Endothelial cell of umbilical vein (primary cell): ENCODE data around the gene NKD2. TPM values are rescaled to one million over a fixed set of nuclear protein-coding genes. Genes with fewer than 3 reads are reported as not detected.

Experiments
- BruUV-seq: library from RNA; stranded (reverse); fragments of 400-500 nt; replicated peaks from 2 replicates; lab custom pipeline; 2021; lab: Mats Ljungman, UMichigan
- CTCF ChIA-PET: fragments of 300-600, 350-600 bp; sonication (Branson Sonifier 250); formaldehyde crosslinking; loops from one replicate; lab custom pipeline; 2021; ENCODE audit warnings: antibody characterized with exemption, inconsistent platforms; lab: Charles Lee
- POLR2A ChIA-PET: fragments of 300-600, 350-600 bp; sonication (Branson Sonifier 250); formaldehyde crosslinking; loops from one replicate; lab custom pipeline; 2021; ENCODE audit warnings: antibody characterized with exemption, inconsistent platforms; lab: Charles Lee
- DNase-seq: peaks from one replicate; pipeline ENCODE4 v3.0.0-alpha.2; 2011; ENCODE audit warnings: low read depth, low spot score
- FAIRE-seq: peaks from 2 replicates; lab custom pipeline; 2011; peaks lifted over from hg19 to GRCh38; lab: Jason Lieb, UNC
- H2AFZ ChIP-seq: 2 replicates; pipeline ENCODE4 v1.6.0; 2012; ENCODE audit warnings: low read depth, low read length, control low read depth, inconsistent platforms
- H3K27ac ChIP-seq: 2 replicates; pipeline ENCODE4 v1.5.1; 2011; ENCODE audit warnings: low read depth, mild to moderate bottlenecking, control low read depth, low read length, moderate library complexity; ENCODE audit not compliant: insufficient read depth
- H3K27me3 ChIP-seq, 2 experiments: 2 replicates each; pipeline versions ENCODE4 v1.6.0 to v1.6.1; 2011; ENCODE audit warnings: low read length in 2 of 2, mixed read lengths in 1 of 2; ENCODE audit not compliant: control insufficient read depth in 2 of 2, insufficient read depth in 2 of 2
- H3K36me3 ChIP-seq, 2 experiments: 2 replicates in 1 of 2; 3 replicates in 1 of 2; pipeline ENCODE4 v1.5.1; 2011; ENCODE audit warnings: low read length in 2 of 2, mild to moderate bottlenecking in 1 of 2, moderate library complexity in 1 of 2; ENCODE audit not compliant: control insufficient read depth in 2 of 2, insufficient read depth in 2 of 2; ENCODE audit errors: extremely low read depth in 1 of 2
- H3K4me1 ChIP-seq: 3 replicates; pipeline ENCODE4 v1.5.1; 2011; ENCODE audit warnings: mild to moderate bottlenecking, low read length; ENCODE audit not compliant: control insufficient read depth, insufficient read depth; ENCODE audit errors: extremely low read depth
- H3K4me2 ChIP-seq: 2 replicates; pipeline ENCODE4 v1.6.1; 2011; ENCODE audit warnings: low read length, control low read depth, mixed read lengths; ENCODE audit not compliant: insufficient read depth
- H3K4me3 ChIP-seq, 3 experiments: fragments of 200-600 bp in 1 of 3; sonication (generic), shearing (Covaris generic) in 1 of 3; replicated peaks in 1 of 3; 2 replicates each; pipeline ENCODE4 v1.5.1; 2011 to 2016; ENCODE audit warnings: control low read depth in 3 of 3, low read length in 3 of 3, mild to moderate bottlenecking in 2 of 3, inconsistent platforms in 1 of 3, low read depth in 1 of 3, moderate library complexity in 1 of 3; ENCODE audit not compliant: insufficient read depth in 1 of 3
- H3K79me2 ChIP-seq: 2 replicates; pipeline ENCODE4 v1.6.0; 2012; ENCODE audit warnings: low read length, inconsistent platforms; ENCODE audit not compliant: control insufficient read depth, insufficient read depth
- H3K9ac ChIP-seq: replicated peaks from 2 replicates; pipeline ENCODE3; 2011; ENCODE audit warnings: low read length, control low read depth; ENCODE audit not compliant: insufficient read depth; ENCODE audit errors: extremely low read depth
- H3K9me1 ChIP-seq: replicated peaks from 3 replicates; pipeline ENCODE4 v1.6.0; 2011; ENCODE audit warnings: mild to moderate bottlenecking, low read length; ENCODE audit not compliant: control insufficient read depth, insufficient read depth; ENCODE audit errors: extremely low read depth
- H3K9me3 ChIP-seq: replicated peaks from 2 replicates; pipeline ENCODE4 v1.5.1; 2012; ENCODE audit warnings: low read length, inconsistent platforms; ENCODE audit not compliant: control insufficient read depth, insufficient read depth
- H4K20me1 ChIP-seq: replicated peaks from 2 replicates; pipeline ENCODE3; 2011; ENCODE audit warnings: mild to moderate bottlenecking, low read length; ENCODE audit not compliant: control insufficient read depth, insufficient read depth; ENCODE audit errors: extremely low read depth
- CTCF ChIP-seq, 2 donors: IDR thresholded peaks; 1 replicate in 1 of 2; 2 replicates in 1 of 2; pipeline ENCODE4 v1.5.1; 2011; ENCODE audit warnings: low read length in 2 of 2, mild to moderate bottlenecking in 2 of 2, moderate library complexity in 2 of 2, control low read depth in 1 of 2, inconsistent platforms in 1 of 2, low read depth in 1 of 2; ENCODE audit not compliant: insufficient read depth in 1 of 2; ENCODE audit errors: extremely low read depth in 1 of 2
- EZH2 ChIP-seq: IDR thresholded peaks from 2 replicates; pipeline ENCODE4 v1.6.1; 2012; ENCODE audit warnings: borderline replicate concordance, low read depth, mild to moderate bottlenecking, moderate library complexity, low read length, inconsistent platforms; ENCODE audit not compliant: severe bottlenecking
- FOS ChIP-seq: IDR thresholded peaks from 2 replicates; pipeline ENCODE4 v1.6.1; 2011; ENCODE audit warnings: mild to moderate bottlenecking, low read length, moderate library complexity, borderline replicate concordance; ENCODE audit not compliant: insufficient read depth
- GATA2 ChIP-seq: IDR thresholded peaks from 2 replicates; pipeline ENCODE4 v1.7.0; 2011; ENCODE audit warnings: low read depth, mild to moderate bottlenecking, moderate library complexity, mixed read lengths, low read length; ENCODE audit not compliant: insufficient read length, insufficient read depth
- JUN ChIP-seq: IDR thresholded peaks from 2 replicates; pipeline ENCODE4 v1.6.1; 2011; ENCODE audit warnings: borderline replicate concordance, low read depth; ENCODE audit not compliant: insufficient read length, insufficient read depth
- MAX ChIP-seq: IDR thresholded peaks from 2 replicates; pipeline ENCODE4 v1.6.1; 2011; ENCODE audit not compliant: insufficient read depth, insufficient read length
- MYC ChIP-seq: IDR thresholded peaks from one replicate; pipeline ENCODE4 v1.6.1; 2011; ENCODE audit warnings: mild to moderate bottlenecking, low read depth, low read length
- POLR2A ChIP-seq: IDR thresholded peaks from 2 replicates; pipeline ENCODE4 v1.6.1; 2012; ENCODE audit warnings: low read depth, mild to moderate bottlenecking, control low read depth, low read length
- POLR2AphosphoS5 ChIP-seq: IDR thresholded peaks from 2 replicates; pipeline ENCODE4 v1.6.1; 2012; ENCODE audit warnings: low read depth, mild to moderate bottlenecking, control low read depth, low read length, moderate library complexity; ENCODE audit not compliant: insufficient read depth
- dilution Hi-C: fragments of 300-500 bp; cut with MboI; formaldehyde crosslinking; loops from one replicate; pipeline ENCODE4 v1.15.0; 2019; ENCODE audit warnings: low sequenced_read_pairs; ENCODE audit not compliant: extremely low pct_ligation_motif_present
- intact Hi-C: fragments of 100-400 bp; cut with micrococcal nuclease; formaldehyde crosslinking; loops from one replicate; pipeline ENCODE4 v1.10.0; 2022
- polyA plus RNA-seq, 4 experiments: library from polyadenylated mRNA; depleted of rRNA in 3 of 4; stranded (reverse) in 3 of 4; unstranded in 1 of 4; fragments of >200 nt; gene quantifications; 2 replicates each; pipeline versions ENCODE4 v1.2.1 to v1.2.3, GENCODE V29; 2011 to 2012; ENCODE audit warnings: missing spikeins in 1 of 4
- total RNA-seq: library from RNA; stranded (reverse); gene quantifications from 2 replicates; pipeline ENCODE4 v1.2.3, GENCODE V29; 2021

NKD2 gene
- total and polyA plus RNA-seq, 2 donors (not counting 3 experiments of a cell fraction or from before 2014, with no cell fraction given) = 0.08 TPM; not detected in 1

GRCh38 chr5:1036504-1037122 is 28.0 kb downstream of the NKD2 start:
- Histone ChIP-seq H2AFZ (no peak overlapping the region), H4K20me1 (no peaks in the 10 kb centered on the region), H3K4me3 (no peak overlapping the region), H3K79me2 (no peaks in the 10 kb centered on the region), H3K4me2 (no peak overlapping the region), H3K9me3 (no peaks in the 10 kb centered on the region), H3K27me3 (no peaks in the 10 kb centered on the region), H3K4me1 (no peaks in the 10 kb centered on the region), H3K36me3 (no peaks in the 10 kb centered on the region), H3K9ac (no peak overlapping the region), H3K9me1 (no peaks in the 10 kb centered on the region), H3K27ac (no peak overlapping the region)
- POLR2A ChIA-PET = no interaction called here
- CTCF ChIA-PET = no interaction called here
- intact Hi-C loops = no loop called here
- no peak for FAIRE-seq
- no peak for TF ChIP-seq EZH2
- TF ChIP-seq POLR2AphosphoS5 = no peak
- TF ChIP-seq POLR2A = no peak
- no peak for TF ChIP-seq GATA2
- no peak for TF ChIP-seq MYC
- TF ChIP-seq JUN = no peak
- no peak for TF ChIP-seq CTCF (IDR thresholded peaks at IDR 0.05; ENCODE audit: extremely low read depth in 1 of 2, insufficient read depth in 1 of 2, low read depth in 1 of 2, low read length in 2 of 2)
- TF ChIP-seq FOS = no peak
- TF ChIP-seq MAX = no peak
- no peak for DNase-seq
- dilution Hi-C loops = no loop called here
- no TSS peak for BruUV-seq
